Ascending aorta (tissue), 2 donors: ENCODE data around the gene DYNLRB2. TPM values are rescaled to one million over a fixed set of nuclear protein-coding genes. Genes with fewer than 3 reads are reported as not detected.

Experiments
- DNase-seq, 2 donors: peaks; one replicate each; pipeline ENCODE4 v3.0.0-alpha.2; 2019; ENCODE audit warnings: low spot score in 2 of 2
- H3K27ac ChIP-seq, 2 donors: fragments of 200-600 bp; sonication (generic); one replicate each; pipeline ENCODE4 v1.5.1; 2016 to 2017; ENCODE audit warnings: mild to moderate bottlenecking in 1 of 2
- H3K27me3 ChIP-seq: fragments of 200-600 bp; sonication (generic); one replicate; pipeline ENCODE4 v1.5.1; 2017
- H3K36me3 ChIP-seq, 2 donors: fragments of 200-600 bp; sonication (generic); one replicate each; pipeline ENCODE4 v1.5.1; 2016
- H3K4me1 ChIP-seq, 2 donors: fragments of 200-600 bp; sonication (generic); one replicate each; pipeline ENCODE4 v1.5.1; 2016 to 2017; ENCODE audit warnings: mild to moderate bottlenecking in 1 of 2
- H3K4me3 ChIP-seq, 2 donors: fragments of 200-600 bp; sonication (generic); one replicate each; pipeline ENCODE4 v1.5.1; 2016 to 2017; ENCODE audit warnings: mild to moderate bottlenecking in 1 of 2
- H3K9me3 ChIP-seq, 2 donors: fragments of 200-600 bp; sonication (generic); one replicate each; pipeline ENCODE4 v1.5.1; 2016
- intact Hi-C: fragments of 100-400 bp; cut with DNase I; formaldehyde crosslinking; loops from one replicate; pipeline ENCODE4 v1.15.1; 2023
- total RNA-seq: library from RNA; depleted of rRNA; stranded (reverse); fragments of >200 nt; gene quantifications from one replicate; pipeline ENCODE4 v1.1.0, GENCODE V29; 2016
- TF ChIP-seq, protein P1 (sequence below), 3 experiments: fragments of 200-600 bp in 2 of 3; fragments of 450-650 bp in 1 of 3; sonication (generic) in 2 of 3; IDR thresholded peaks; one replicate each; pipeline ENCODE4 v1.5.1; 2016 to 2019; ENCODE audit warnings: antibody characterized with exemption in 3 of 3, mild to moderate bottlenecking in 1 of 3, moderate library complexity in 1 of 3

Gene DYNLRB2
- total RNA-seq, 1 donor from 2014 or later = not detected

DNA sequence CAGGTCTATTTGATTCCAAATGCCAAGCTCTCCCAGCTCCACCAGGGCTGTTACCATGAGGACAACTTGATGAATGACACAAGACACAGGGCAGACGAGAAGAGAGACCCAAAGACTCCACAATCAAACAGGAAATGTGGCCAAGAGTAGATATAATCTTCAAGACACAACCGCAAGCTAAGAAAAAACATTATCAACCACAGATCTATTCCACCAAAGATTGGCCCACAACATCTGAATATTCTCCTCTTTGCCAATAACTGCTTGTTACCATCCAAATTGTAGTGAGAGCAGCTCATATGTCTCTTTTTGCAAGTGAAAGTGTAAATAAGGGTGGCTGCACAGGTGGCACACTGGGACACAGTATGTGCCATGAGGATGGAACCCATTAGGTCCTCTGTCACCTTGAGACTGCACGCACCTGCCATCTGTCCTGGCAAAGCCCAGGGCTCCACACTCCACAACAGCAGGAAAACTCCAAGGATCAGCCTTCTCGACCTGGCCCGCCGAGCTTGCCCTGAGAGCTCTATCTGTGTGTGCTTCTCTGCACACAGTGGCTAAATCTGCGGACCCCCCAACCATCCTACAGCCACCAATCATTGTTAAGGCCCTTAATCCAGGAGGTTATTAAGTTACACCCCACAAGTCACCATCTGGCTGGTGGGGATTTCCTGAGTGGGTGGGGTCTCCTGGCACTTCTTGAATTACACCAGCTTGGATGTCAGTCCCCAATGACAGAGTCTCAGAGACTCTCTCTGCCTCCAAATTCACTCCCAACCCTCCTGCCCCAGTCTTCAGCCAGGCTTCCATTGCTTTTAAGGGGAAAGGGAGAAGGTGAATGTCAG lies 50.5 kb downstream of the DYNLRB2 start:
- Histone ChIP-seq H3K4me3 (no peak overlapping the region), H3K27me3 (no peaks in the 10 kb centered on the region), H3K27ac (no peak overlapping the region), H3K36me3 (no peaks in the 10 kb centered on the region), H3K9me3 (no peaks in the 10 kb centered on the region), H3K4me1 (no peaks in the 10 kb centered on the region)
- no peak for DNase-seq
- TF ChIP-seq, protein P1, sequence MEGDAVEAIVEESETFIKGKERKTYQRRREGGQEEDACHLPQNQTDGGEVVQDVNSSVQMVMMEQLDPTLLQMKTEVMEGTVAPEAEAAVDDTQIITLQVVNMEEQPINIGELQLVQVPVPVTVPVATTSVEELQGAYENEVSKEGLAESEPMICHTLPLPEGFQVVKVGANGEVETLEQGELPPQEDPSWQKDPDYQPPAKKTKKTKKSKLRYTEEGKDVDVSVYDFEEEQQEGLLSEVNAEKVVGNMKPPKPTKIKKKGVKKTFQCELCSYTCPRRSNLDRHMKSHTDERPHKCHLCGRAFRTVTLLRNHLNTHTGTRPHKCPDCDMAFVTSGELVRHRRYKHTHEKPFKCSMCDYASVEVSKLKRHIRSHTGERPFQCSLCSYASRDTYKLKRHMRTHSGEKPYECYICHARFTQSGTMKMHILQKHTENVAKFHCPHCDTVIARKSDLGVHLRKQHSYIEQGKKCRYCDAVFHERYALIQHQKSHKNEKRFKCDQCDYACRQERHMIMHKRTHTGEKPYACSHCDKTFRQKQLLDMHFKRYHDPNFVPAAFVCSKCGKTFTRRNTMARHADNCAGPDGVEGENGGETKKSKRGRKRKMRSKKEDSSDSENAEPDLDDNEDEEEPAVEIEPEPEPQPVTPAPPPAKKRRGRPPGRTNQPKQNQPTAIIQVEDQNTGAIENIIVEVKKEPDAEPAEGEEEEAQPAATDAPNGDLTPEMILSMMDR (IDR thresholded peaks at IDR 0.05) = no peak
- intact Hi-C loops = no loop called here

GRCh38 chr16:80592273-80592672 lies 51.5 kb downstream of the DYNLRB2 start:
- Histone ChIP-seq H3K4me1 (no peaks in the 10 kb centered on the region), H3K27ac (no peak overlapping the region), H3K9me3 (no peaks in the 10 kb centered on the region), H3K4me3 (no peak overlapping the region), H3K27me3 (no peaks in the 10 kb centered on the region), H3K36me3 (no peaks in the 10 kb centered on the region)
- DNase-seq = no peak
- intact Hi-C loops = no loop called here
- TF ChIP-seq, protein P1 (IDR thresholded peaks at IDR 0.05) = no peak

DNA sequence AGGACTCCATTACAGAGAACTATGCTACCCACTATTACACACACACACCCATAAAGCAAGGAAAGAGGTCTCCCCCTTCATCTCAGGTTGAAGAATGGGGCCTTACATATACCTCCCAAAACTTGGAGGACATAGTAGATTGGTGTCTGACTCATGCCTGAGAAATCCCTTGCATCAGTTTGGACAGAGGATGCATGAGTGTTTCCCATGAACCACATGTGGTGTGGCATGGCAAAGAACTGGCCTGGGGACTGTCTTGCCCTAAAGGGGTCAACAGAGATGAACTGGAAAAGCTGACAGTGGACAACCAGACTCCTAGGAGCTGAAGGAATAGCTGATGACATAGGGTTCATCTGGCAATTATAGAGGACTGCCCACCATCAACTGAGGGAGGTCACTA lies 54.0 kb downstream of the DYNLRB2 start:
- Histone ChIP-seq H3K9me3 (no peaks in the 10 kb centered on the region), H3K36me3 (no peaks in the 10 kb centered on the region), H3K27ac (no peak overlapping the region), H3K4me1 (no peaks in the 10 kb centered on the region), H3K27me3 (no peaks in the 10 kb centered on the region), H3K4me3 (no peak overlapping the region)
- TF ChIP-seq, protein P1 (IDR thresholded peaks at IDR 0.05) = no peak
- intact Hi-C loops = no loop called here
- DNase-seq = no peak

DNA sequence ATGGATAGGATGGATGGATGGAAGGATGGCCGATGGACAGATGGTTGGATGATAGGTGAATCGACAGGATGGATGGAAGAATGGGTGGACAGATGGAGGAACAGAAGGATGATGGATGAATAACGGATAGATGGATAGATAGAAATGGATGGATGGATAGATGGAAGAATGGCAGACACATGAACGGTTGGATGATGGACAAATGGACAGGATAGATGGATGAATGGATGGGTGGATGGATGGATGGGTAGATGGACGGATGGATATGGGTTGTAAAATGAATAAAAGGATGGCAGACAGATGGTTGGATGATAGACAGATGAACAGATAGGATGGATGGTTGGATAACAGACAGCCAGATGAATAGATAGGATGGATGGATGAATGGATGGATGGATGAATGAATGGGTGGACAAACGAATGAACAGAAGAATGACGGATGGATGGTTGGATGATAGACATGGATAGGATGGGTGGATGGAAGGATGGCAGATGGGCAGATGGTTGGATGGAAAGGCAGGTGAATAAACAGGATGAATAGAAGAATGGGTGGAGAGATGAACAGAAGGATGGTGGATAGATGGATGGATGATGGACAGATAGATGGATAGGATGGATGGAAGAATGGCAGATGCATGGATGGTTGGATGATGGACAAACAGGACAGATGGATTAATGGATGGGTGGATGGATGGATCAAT lies 55.9 kb downstream of the DYNLRB2 start:
- no peak for DNase-seq
- Histone ChIP-seq H3K4me3 (no peak overlapping the region), H3K27me3 (no peaks in the 10 kb centered on the region), H3K4me1 (no peaks in the 10 kb centered on the region), H3K27ac (no peak overlapping the region), H3K36me3 (no peaks in the 10 kb centered on the region), H3K9me3 (no peaks in the 10 kb centered on the region)
- intact Hi-C loops = no loop called here
- TF ChIP-seq, protein P1 (IDR thresholded peaks at IDR 0.05) = no peak

DNA sequence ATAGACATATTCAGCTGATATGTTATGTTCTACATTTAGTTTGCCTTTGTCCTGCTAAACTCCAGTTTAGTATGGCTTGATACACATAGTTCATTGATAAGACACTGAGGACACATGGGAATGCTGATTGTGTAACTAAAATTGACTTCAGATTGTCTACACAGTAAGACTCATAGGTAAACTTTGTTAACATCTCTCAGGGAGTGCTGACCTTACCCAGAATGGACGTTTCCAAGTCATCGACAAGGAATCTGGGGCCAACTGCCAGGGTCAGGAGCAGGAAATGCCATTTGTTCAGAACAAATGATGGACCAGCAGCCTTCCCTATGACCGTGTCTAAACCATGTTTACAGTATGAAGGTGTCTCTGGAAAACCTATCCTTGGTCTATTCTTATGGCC lies 58.7 kb downstream of the DYNLRB2 start:
- no peaks in the 10 kb centered on the region for H3K4me1 ChIP-seq

More for the DNA sequence above, 58.7 kb downstream of the DYNLRB2 start:
- Histone ChIP-seq H3K36me3 (peaks cover 0 to 4% of the 10 kb centered on the region in 2 donors), H3K9me3 (no peaks in the 10 kb centered on the region), H3K27me3 (no peaks in the 10 kb centered on the region), H3K27ac (no peak overlapping the region), H3K4me3 (no peak overlapping the region)
- TF ChIP-seq, protein P1 (IDR thresholded peaks at IDR 0.05) = no peak
- intact Hi-C loops = no loop called here
- DNase-seq = no peak
